GM19455 (cell line): Measurements from ENCODE around the gene RGS6.

Source experiments
- ATAC-seq: cut with Tn5 transposase; IDR thresholded peaks from one replicate; pipeline ENCODE4 v1.9.1; 2021; ENCODE audit not compliant: unreplicated experiment

RGS6 gene

DNA sequence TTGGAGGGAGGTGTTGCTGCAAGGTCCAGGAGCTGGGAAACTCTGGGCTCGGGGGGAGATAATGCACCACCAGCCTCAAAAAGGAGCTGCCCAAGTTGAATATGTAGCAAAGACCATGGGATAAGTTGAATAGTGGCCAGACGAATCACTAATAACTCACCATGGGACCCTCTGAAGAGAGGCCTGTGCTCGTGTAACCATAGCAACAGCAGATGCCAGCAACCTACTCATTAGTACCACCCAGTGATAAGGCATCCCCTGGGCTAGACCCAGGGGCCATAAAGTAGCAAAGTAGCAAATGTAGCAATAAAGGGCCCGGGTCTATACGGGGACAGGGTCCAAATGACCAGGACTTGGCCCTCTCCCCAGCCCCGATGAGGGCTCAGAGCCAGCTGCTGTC, 633.7 kb downstream of the RGS6 start:
- ATAC-seq, result no peak

DNA sequence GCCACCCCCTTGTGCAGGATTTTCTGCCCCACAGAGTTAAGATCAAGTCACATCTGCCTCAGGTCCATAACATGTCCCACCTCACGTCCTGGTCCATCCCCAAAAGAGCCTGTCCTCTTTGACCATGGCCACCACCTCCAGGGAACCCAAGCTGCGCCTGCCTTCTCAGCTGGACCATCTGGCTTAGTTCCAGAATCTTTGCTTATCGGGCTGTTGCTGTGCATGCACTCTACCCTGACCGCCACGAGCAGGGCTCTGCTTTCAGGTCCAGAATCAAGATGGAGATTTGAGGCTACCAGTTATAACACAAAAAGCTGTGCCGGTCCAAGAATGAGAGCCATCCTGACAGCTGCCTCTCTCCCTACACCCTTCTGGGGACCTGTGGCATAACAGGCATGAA, 635.0 kb downstream of the RGS6 start:
- no peak for ATAC-seq

DNA sequence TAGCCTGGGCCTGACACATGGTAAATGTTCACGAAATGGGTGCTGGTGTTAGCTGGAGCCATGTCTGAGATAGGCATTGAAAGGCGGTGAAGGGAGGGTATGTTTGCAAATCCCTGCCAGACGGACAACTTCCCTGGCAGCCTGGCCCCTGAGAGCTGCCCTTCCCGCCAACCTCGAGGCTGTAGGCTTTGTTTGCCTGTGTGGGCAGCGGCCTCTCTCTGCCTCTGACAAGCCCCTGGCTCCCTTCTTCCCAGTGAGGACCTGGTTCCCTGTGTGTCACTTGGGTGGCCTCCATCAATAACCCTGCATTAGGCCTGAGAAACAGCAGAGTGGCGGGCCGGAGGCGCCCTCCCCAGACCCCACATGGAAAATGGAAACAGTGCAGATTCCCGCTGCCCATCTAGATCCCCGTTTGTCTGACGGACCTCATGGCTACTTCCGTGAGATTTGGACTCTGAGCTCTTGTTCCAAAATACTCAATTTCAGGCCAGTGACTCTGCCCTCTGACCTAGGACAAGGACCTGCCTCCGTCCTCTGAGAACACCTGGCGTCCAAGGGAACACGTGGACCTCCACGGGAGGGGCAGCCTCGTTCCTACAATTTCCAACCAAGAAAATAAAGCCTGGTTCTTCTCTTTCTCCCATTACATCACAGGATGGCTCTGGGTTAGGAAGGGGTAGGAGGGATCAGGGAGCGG, 636.2 kb downstream of the RGS6 start:
- no peak for ATAC-seq

DNA sequence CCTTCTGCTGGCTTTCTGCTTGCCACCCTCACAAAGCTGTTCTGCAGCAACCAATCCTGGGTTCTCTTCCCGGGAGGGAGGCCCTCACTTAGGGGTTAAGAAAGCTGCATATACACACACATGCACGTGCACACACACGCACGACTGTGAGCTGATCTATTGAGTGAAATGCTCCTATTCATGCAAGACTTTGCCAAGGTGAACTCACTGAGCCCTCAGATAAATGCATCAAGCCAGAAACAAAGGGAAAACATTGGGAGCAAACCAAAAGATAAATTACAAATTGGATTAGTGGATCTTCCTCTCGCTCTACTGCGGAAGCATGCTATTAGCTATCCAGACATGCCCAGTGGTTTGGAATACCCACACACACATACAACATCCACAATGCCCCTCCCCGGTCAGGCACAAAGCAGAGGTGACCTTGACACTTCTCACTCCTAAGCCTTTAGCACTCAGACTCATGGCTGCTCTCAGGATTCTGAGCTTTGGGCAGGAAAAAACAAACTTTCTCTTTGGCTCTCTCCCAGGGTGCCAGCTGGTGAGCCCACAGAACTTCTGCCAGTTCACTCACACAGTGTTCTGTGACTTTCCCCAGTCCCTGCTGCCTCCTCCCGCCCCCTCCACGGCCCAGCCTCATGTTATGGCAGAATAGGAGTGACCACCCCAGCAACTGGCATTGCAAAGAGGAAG, 641.6 kb downstream of the RGS6 start:
- no peak for ATAC-seq

DNA sequence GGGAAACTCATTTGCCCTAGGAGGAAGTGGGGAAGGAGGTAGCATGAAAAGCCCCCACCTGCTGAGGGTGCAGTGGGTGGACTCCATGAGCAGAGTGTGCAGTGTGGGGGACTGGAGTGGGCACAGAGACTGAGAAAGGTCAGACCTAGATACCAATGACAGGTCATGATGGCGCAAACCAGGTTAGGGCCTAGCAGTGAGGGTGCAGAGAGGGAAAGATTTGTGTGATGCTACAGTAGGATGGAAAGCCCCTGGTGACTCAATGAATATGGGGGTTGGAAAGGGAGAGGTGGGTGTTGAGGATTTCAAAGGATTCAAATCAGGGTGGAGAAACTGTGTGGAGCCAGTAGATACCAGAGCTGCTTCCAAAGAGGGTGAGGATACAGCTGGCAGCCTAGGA, 642.5 kb downstream of the RGS6 start:
- ATAC-seq, result no peak

DNA sequence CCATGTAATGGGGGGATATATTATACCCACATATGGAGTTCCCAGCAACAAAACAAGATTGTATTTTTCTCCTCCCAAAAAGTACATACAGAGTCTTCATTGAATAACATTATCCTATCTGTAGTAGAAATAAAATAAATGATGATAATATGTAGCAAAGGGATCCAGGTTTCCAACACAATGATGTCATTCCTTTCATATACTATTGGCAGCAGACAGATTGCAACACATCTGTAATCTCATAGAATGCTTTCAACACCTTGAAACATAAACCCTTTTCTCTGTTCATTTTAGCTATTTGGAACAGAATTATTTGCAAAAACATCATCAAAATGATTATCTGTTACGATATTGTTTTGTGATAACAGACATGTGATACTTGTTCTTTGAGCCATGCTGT, 644.0 kb downstream of the RGS6 start:
- ATAC-seq, result no peak

DNA sequence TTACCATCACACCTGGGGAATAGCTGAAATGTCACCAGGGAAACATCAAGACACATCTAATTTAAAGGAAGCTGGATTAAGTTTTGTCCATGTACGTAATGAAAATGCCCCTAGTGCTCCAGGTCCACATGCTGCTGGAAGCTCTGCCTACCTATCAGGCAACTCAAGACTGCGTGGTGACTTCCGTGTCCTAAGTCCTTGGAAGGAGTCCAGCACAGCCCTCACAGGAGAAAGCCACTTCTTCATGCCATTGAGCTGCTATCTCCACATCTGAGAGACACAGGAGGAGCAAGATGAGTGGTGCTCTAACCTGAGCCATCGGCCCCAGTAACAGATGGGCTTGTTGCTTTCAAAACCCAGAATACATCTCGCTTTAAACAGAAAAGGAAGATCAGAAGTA, 645.3 kb downstream of the RGS6 start:
- no peak for ATAC-seq

DNA sequence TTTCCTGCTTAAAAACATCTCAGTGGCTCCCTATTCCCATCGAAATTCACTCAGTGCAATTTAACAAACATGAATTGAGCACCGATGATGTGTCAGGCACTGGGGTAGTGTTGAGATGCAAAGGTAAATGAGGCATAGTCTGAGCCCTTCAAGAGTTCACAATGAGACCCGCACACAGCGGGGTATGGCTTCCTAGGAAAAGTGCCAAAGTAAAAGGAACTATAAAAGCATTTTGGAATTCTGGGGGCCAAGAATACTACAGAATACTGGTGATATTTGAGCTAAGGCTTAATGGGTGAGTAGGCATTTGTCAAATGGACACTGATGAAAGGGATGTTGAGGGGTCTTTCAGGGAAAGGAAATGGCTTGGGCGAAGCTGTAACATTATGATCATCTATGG, 646.3 kb downstream of the RGS6 start:
- no peak for ATAC-seq

DNA sequence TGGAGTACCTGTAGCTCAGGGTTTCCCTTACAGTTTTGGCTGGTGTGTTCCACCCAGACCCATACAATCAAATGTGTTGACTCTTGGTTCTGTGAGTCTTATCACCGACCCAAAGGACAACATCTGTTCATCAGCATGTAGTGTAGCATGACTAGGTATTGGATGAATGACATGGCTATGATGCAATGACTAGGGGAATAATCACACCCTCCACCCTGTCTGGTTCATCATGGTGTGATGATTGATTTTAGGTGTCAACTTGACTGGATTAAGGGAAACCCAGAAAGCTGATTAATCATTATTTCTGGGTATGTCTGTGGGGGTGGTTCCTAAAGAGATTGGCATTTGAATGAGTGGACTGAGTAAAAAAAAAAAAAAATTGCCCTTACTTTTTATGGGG, 650.4 kb downstream of the RGS6 start:
- ATAC-seq, result no peak

DNA sequence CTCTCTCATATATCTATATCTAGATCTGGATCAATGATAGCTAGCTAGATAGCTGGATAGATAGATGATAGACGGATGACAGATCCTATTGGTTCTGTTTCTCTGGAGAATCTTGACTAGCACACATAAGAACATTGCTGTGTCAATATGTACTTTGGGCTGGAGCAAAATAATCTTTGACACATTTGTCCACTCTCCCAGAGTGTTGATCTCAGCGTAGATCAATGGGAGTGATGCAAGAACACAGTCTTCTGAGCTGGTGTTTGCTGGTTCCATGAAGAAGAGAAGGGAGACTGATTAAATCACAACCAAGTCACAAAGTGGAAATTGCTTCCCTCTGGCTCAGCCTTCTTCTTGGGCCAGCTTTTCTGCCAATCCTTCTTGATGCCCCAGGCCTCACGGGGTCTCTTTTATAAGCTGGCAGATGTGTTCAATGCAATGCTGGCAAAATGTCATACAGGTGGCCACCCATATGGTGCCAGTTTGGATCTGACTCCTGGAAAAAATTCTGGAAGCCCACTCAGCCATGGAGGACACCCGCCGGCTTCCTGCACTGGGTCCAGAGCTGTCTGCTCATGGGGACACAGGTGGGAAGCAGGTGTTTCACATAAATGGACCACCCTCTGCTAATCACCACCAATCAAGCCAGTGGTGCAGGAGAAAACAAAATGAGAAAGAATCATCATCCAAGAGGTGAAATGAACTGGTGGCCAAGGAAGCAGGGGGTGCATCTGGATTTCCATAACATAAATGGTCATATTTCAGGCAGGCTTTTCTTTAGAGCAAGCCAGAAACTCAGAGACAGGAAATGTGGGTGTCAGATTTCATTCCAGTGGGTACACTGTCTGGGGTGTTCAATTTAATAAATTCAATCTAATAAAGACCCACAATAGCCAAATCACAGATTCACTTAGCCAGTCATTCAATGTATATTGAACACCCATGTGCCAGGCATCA, 651.4 kb downstream of the RGS6 start:
- no peak for ATAC-seq

DNA sequence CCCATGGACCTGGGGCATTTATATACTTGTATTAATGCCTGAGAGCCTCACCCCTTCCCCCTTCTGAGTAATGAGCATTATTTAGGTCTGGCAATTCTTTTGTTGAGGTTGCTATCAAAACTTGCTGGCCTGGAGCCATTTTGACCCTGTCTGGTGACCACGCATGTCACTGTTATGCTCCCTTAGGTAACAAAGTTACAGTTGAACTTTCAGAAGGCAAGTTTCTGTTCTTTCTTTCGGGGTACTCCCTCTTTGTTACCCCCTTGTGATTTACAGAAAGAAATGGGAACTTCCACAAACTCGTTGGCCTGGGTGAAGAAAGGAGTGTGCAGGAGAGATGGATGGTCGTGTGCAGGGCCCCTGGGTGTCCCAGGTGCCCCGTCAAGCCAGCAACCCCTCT, 656.3 kb downstream of the RGS6 start:
- ATAC-seq, result no peak

DNA sequence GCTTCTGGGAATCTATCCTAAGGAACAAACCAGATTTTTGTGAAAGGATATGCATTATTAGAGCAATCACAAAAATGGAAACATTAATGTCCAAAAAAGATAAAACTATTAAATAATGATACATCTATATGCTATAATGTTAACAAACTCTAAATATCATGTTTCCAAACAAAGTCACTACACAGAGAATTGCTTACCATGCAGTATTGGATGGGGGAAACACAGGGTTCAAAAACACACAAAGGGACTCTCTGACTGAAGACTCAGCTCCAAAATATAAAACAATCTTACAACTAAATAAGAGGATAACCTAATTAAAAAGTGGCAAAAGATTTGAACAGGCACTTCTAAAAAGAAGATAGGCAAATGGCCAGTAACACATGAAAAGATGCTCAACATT, 657.4 kb downstream of the RGS6 start:
- ATAC-seq, result no peak

DNA sequence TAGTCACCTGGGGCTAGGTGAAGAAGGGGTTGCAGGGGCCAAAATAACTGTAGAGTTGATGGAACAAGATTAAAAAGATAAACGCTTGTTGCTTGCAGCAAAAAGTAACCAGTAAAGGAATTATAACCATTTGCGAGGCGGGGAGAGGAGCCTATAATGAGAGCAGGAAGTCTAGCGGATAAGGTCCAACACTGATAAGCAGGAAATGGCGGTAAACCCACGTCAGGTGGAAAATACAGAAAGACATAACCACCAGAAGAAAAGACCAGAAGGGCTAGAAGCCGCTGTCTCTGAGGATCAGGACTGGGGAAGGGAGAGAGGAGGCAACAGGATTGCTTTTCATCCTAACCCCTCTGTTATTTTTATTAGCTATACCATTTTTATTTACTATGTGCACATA, 658.3 kb downstream of the RGS6 start:
- ATAC-seq, result no peak

DNA sequence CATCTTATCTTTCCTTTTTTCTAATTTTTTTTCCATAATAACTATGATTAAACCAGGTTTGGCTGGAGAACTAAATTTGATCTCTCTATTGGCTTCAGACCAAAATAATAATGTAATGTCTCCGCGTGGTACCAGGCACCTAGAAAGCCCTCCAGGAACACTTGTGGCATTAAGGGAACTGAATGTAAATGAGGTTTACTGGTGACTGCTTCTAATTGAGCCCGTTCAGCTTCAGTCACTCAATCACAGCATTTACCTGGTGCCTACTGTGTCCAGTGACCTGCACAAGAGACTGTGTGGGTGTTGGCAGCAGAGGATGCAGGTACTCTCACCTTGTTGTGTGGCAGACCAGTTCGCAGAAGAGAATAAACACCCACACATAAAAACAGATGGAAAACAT, 659.2 kb downstream of the RGS6 start:
- no peak for ATAC-seq

DNA sequence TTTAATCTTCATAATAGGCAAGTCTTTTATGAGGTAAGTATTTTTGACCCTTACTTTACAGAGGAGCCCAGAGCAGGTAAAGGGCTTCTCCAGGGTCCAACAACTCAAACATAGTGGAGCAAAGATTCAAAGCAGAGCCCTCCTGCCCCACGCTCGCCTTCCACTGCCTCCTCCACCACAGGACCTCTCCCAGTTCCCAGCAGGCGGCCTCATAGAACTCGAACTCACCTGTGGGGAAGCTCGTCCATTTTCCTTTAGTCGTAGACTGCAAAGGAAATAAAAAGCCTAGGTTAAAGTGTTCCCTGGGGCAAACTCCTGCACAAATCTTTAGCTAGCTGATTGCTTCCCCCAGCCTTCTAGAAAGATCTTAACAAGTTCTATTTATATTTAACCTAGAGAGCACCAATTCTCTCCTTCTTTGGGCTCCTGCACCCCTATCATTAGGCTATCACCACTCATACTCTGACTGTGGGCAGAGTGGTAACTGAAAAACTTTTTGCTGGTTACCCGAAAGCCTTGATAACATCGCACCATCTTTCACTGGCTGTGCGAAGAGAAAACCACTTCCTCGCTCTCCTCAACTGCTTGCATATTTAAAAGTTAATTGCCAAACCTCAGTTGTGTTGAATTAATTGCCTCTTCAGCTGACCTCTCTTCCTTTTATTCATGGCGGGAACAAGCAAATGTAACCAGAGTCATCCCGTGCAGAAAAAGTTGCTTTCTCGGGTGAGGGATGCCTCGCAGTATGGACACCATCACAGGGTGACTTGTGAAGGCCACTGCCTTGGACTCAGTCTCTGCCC, 662.1 kb downstream of the RGS6 start:
- ATAC-seq, result no peak

DNA sequence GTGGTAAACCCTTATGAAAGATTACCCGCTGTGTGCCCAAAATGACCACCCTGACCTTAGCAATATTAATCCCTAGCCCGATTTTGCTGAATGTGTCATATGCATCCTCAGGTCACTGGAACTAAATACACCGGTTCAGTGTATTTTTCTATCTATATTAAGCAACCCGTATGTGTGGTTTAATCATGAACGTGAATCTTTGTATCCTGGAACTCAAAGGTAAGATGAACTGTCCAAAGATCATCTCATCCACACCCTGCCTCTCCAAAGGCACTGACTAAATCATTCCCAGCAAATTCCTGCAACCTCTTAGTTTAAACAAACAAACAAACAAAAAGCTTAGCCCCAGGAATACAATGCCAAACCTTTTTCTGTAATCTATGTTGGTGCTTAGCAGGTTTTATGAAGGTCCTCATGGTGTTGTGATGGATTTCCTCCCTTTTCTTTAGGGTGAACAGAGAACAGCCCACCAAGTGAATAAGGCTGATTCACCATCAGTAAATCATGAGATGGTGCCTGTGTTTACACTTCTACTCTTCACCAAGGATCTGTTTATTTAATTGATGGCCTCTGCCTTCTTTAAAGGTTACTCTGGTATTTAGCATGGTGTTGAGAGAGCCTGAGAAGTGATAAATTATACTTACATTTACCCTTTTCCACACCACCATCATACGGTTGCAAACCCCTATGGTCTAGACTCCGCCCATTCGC, 663.1 kb downstream of the RGS6 start:
- ATAC-seq, result no peak

DNA sequence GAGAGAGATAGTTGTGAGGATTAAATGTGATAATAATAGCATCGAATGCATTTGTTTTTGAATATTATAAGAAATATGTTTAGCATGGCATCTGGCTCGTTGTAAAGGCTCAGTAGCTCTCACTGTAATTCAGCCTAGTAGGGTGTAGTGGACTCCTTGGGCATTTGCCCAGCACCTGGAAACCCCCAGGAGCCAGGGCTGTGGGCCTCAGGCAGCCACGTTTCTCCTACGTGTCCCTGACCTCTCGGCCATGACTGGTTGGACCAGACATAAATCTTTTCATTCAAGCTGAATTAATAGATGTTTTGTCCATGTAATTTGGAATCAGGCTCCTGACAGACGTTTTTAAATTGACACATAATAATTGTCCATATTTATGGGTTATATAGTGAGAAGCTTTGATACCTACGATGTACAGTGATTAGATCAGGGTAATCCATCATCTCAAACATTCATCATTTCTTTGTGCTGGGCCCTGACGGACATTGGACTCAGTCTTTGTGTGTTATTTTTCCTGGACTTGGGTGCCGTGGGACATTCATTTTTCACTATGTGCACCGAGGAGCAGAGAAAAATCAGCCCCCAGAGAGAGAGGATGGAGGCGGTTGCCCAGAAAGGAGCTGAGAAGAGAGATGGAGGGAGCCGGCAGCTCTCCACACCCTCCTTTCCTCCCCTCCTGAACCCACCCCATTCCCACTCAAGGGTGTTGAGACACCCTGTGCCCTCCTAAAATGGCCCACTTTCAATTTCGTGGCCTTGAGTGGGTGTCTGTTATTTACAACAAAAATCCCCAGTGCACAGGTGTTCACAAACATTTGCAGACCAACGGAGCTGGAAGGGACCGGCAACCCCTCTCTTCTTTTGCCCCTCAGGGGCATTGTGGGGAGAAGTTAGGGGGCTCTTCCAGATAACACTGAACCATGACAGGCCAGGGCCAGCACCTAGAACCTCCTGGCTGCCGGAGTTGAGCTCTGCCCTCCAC, 665.3 kb downstream of the RGS6 start:
- ATAC-seq, result peak; percentile 35

DNA sequence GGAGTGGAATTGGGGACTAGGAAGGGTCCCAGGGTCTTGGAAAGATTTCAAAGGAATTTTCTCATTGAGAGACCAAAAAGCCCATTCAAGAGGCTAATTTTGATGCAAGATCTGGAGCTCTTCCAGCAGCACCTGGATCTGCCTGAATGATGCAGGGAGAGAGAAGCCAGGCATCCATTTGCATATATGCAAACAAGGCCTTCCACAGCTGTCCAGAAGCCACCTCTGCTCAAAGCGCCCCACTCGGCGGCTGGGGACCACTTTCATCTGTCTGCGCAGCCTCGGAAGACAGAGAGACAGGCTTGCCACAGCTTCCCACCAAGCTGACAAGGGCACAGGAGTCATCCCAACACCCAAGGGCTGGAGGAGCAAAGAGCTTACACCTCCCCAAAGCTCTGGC, 666.1 kb downstream of the RGS6 start:
- peak; percentile 76 for ATAC-seq
